ENCODE data around the gene IRF4.

DNA sequence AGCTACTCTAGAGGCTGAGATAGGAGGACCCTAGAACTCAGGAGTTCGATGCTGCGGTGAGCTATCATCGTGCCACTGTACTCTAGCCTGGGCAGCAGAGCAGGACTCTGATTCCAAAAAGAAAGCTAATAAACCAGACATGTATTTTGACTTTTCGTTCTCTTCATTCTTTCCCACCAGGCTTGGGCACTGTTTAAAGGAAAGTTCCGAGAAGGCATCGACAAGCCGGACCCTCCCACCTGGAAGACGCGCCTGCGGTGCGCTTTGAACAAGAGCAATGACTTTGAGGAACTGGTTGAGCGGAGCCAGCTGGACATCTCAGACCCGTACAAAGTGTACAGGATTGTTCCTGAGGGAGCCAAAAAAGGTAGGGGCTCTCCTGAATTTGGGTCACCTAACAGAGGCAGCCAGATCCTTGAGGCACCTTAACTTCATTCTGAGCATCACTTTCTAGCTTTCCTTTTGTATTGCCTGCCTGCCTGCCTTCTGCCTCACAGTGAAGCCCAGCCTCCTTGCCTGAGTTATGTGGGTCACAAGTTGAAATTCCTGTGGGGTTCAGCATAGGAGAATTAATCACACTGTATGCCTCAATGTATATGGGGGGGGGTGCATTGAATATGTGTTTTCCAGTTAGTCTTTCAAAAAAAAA lies 3.2 kb downstream of the IRF4 start:
- TF ChIP-seq PATZ1 (CRISPR knock-in tag; IDR thresholded peaks at IDR 0.05; ENCODE audit: borderline replicate concordance) (no peak), SNAI2 (CRISPR knock-in tag; IDR thresholded peaks at IDR 0.05) (no peak), ISL1 (CRISPR knock-in tag; IDR thresholded peaks at IDR 0.05) (no peak), GLIS3 (CRISPR knock-in tag; IDR thresholded peaks at IDR 0.05) (no peak)
- TF ChIP-seq, protein P1, sequence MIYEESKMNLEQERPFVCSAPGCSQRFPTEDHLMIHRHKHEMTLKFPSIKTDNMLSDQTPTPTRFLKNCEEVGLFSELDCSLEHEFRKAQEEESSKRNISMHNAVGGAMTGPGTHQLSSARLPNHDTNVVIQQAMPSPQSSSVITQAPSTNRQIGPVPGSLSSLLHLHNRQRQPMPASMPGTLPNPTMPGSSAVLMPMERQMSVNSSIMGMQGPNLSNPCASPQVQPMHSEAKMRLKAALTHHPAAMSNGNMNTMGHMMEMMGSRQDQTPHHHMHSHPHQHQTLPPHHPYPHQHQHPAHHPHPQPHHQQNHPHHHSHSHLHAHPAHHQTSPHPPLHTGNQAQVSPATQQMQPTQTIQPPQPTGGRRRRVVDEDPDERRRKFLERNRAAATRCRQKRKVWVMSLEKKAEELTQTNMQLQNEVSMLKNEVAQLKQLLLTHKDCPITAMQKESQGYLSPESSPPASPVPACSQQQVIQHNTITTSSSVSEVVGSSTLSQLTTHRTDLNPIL (CRISPR knock-in tag; IDR thresholded peaks at IDR 0.05; ENCODE audit: low read depth): no peak

Data from SK-N-SH treated with all-trans-retinoic acid at 6 μM for 48 hours (cell line).